Smooth muscle cell (in vitro differentiated cells): ENCODE results near the gene LRMDA. TPM values are rescaled to one million over a fixed set of nuclear protein-coding genes. Genes with fewer than 3 reads are reported as not detected.

ENCODE experiments used
- DNase-seq: peaks from one replicate; lab custom pipeline; 2025; ENCODE audit not compliant: unreplicated experiment; lab: John Stamatoyannopoulos, UW
- H2AFZ ChIP-seq: fragments of 200-600 bp; sonication (generic); 2 replicates; pipeline ENCODE4 v1.6.0; 2016; ENCODE audit warnings: antibody characterized with exemption, low read depth, mild to moderate bottlenecking
- H3F3A ChIP-seq: fragments of 200-600 bp; sonication (generic); 2 replicates; pipeline ENCODE4 v1.6.0; 2017; ENCODE audit warnings: antibody characterized with exemption, low read depth
- H3K27ac ChIP-seq: fragments of 200-600 bp; sonication (generic); 2 replicates; pipeline ENCODE4 v1.5.1; 2016; ENCODE audit warnings: low read depth, mild to moderate bottlenecking
- H3K27me3 ChIP-seq: fragments of 200-600 bp; sonication (generic); 2 replicates; pipeline ENCODE4 v1.6.1; 2016; ENCODE audit warnings: low read depth, mild to moderate bottlenecking
- H3K36me3 ChIP-seq: fragments of 200-600 bp; sonication (generic); 2 replicates; pipeline ENCODE4 v1.5.1; 2016; ENCODE audit warnings: low read depth
- H3K4me1 ChIP-seq: fragments of 200-600 bp; sonication (generic); 2 replicates; pipeline ENCODE4 v1.5.1; 2016; ENCODE audit warnings: low read depth
- H3K4me2 ChIP-seq: fragments of 200-600 bp; sonication (generic); 2 replicates; pipeline ENCODE4 v1.6.0; 2016; ENCODE audit warnings: mild to moderate bottlenecking
- H3K4me3 ChIP-seq: fragments of 200-600 bp; sonication (generic); 2 replicates; pipeline ENCODE4 v1.5.1; 2016; ENCODE audit warnings: mild to moderate bottlenecking
- H3K79me2 ChIP-seq: fragments of 200-600 bp; sonication (generic); 2 replicates; pipeline ENCODE4 v1.6.0; 2016; ENCODE audit warnings: low read depth, mild to moderate bottlenecking
- H3K9ac ChIP-seq: fragments of 200-600 bp; sonication (generic); 2 replicates; pipeline ENCODE4 v1.6.0; 2016; ENCODE audit warnings: low read depth
- H3K9me3 ChIP-seq: fragments of 200-600 bp; sonication (generic); replicated peaks from 2 replicates; pipeline ENCODE4 v1.5.1; 2016; ENCODE audit warnings: low read depth
- H4K20me1 ChIP-seq: fragments of 200-600 bp; sonication (generic); 2 replicates; pipeline ENCODE4 v1.6.0; 2016; ENCODE audit warnings: low read depth
- CTCF ChIP-seq: fragments of 200-600 bp; sonication (generic); IDR thresholded peaks from 2 replicates; pipeline ENCODE4 v1.5.1; 2017; ENCODE audit warnings: borderline replicate concordance, mild to moderate bottlenecking, antibody characterized with exemption; ENCODE audit not compliant: insufficient read depth, poor library complexity, severe bottlenecking
- WGBS: methylation state at CpG from one replicate; pipeline ENCODE4 v1.1.7; 2016; ENCODE audit warnings: low lambda C conversion rate; 5-methylcytosine and 5-hydroxymethylcytosine counted together
- polyA plus RNA-seq: library from polyadenylated mRNA; unstranded; fragments of >200 nt; fragmentation: Nextera tagmentation; extraction: Ambion mirVana; gene quantifications from 2 replicates; pipeline ENCODE4 v1.2.1, GENCODE V29; 2016
- total RNA-seq: library from RNA; depleted of rRNA; stranded (reverse); fragments of >200 nt; gene quantifications from 2 replicates; pipeline ENCODE4 v1.2.3, GENCODE V29; 2014

LRMDA gene
- total and polyA plus RNA-seq, 2 experiments from 2014 or later = 1.5 to 1.6 TPM

GRCh38 chr10:75994357-75995040 lies 563.1 kb downstream of the LRMDA start:
- WGBS = 85% methylated on average over 9 of the region's 9 CpGs
- no peak for TF ChIP-seq CTCF
- no peak overlapping the region for H3K9ac ChIP-seq

GRCh38 chr10:75995041-75995430 lies 563.6 kb downstream of the LRMDA start:
- DNase-seq = no peak
- H3K27ac ChIP-seq = no peak overlapping the region
- H3K9ac ChIP-seq = no peak overlapping the region
- no peaks in the 10 kb centered on the region for H3K79me2 ChIP-seq
- no peaks in the 10 kb centered on the region for H3K4me1 ChIP-seq
- no peaks in the 10 kb centered on the region for H3K27me3 ChIP-seq
- no peaks in the 10 kb centered on the region for H3K9me3 ChIP-seq
- 96% methylated on average over 1 of the region's 1 CpG for WGBS
- H3K4me2 ChIP-seq = no peak overlapping the region
- no peaks in the 10 kb centered on the region for H3F3A ChIP-seq
- H2AFZ ChIP-seq = no peak overlapping the region
- no peaks in the 10 kb centered on the region for H4K20me1 ChIP-seq
- no peak for TF ChIP-seq CTCF
- no peaks in the 10 kb centered on the region for H3K36me3 ChIP-seq
- no peak overlapping the region for H3K4me3 ChIP-seq

More at GRCh38 chr10:75994357-75995040, 563.1 kb downstream of the LRMDA start:
- H3F3A ChIP-seq = no peaks in the 10 kb centered on the region
- no peaks in the 10 kb centered on the region for H4K20me1 ChIP-seq
- H3K27me3 ChIP-seq = no peaks in the 10 kb centered on the region
- no peak overlapping the region for H3K4me3 ChIP-seq
- DNase-seq = no peak
- no peaks in the 10 kb centered on the region for H3K9me3 ChIP-seq
- no peak overlapping the region for H2AFZ ChIP-seq
- H3K4me2 ChIP-seq = no peak overlapping the region
- H3K79me2 ChIP-seq = no peaks in the 10 kb centered on the region
- H3K4me1 ChIP-seq = no peaks in the 10 kb centered on the region
- no peak overlapping the region for H3K27ac ChIP-seq
- no peaks in the 10 kb centered on the region for H3K36me3 ChIP-seq

GRCh38 chr10:75995720-75996119 lies 564.3 kb downstream of the LRMDA start:
- 81% methylated on average over 1 of the region's 1 CpG for WGBS
- Histone ChIP-seq H3K36me3 (no peaks in the 10 kb centered on the region), H3K9ac (no peak overlapping the region), H3K79me2 (no peaks in the 10 kb centered on the region), H3K4me3 (no peak overlapping the region), H3F3A (no peaks in the 10 kb centered on the region), H3K27me3 (no peaks in the 10 kb centered on the region), H3K4me2 (no peak overlapping the region), H3K9me3 (no peaks in the 10 kb centered on the region), H2AFZ (no peak overlapping the region), H4K20me1 (no peaks in the 10 kb centered on the region), H3K4me1 (no peaks in the 10 kb centered on the region), H3K27ac (no peak overlapping the region)
- DNase-seq = no peak
- TF ChIP-seq CTCF = no peak

- Histone ChIP-seq H3K4me1 (no peaks in the 10 kb centered on the region), H3K36me3 (no peaks in the 10 kb centered on the region), H3K27ac (no peak overlapping the region), H4K20me1 (no peaks in the 10 kb centered on the region), H2AFZ (no peak overlapping the region), H3K4me3 (no peak overlapping the region), H3K9ac (no peak overlapping the region), H3K9me3 (no peaks in the 10 kb centered on the region), H3F3A (no peaks in the 10 kb centered on the region), H3K27me3 (no peaks in the 10 kb centered on the region), H3K79me2 (no peaks in the 10 kb centered on the region), H3K4me2 (no peak overlapping the region)
- DNase-seq = no peak
- 95% methylated on average over 2 of the region's 2 CpGs for WGBS
- TF ChIP-seq CTCF = no peak
These were observed 567.6 kb downstream of the LRMDA start for GRCh38 chr10:75999001-75999400.
